Measurements from ENCODE around the gene CACFD1.

CACFD1 gene

DNA sequence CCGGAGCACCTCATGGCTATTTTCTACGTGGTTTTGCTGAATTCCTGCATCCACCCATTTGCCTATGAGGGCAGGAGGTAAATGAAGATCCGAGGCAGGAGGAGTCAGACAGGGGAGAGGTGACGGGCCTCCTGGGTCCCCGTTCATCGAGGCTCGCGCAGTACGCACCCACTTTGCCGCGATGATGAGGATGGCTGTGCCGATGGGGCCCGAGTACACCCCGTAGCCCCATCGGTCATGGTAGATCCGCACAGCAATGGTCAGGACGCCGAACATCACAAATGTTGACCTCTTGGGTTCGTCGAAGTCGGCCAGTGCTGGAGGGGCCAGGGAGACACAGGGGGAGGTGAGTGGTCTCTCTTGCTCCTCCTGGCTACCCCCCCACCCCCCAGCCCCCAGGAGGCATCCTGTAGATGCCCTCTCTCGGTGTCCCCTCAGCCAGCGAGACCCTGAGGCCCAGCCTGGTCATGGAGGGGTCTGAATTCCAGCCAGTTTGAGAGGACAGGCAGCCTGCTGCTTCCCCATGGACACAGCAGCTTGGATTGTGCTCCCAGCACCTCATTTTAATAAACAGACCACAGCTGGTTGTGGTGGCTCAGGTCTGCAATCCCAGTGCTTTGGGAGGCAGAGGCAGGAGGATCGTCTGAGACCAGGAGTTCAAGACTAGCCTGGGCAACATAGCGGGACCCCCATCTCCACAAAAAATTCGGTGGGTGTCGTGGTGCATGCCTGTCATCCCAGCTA lies 59.1 kb downstream of the CACFD1 start:
- no peak for DNase-seq (ENCODE audit: low read depth)

GRCh38 chr9:133519693-133520092 lies 59.9 kb downstream of the CACFD1 start:
- no peak for DNase-seq (ENCODE audit: low read depth)

GRCh38 chr9:133520121-133520835 lies 60.5 kb downstream of the CACFD1 start:
- no peak for DNase-seq (ENCODE audit: low read depth)

All from activated T-helper 1 cell treated with Interleukin-2 at 50 U/mL for 16 hours (primary cell).